ENCODE measurements around the gene TEDC2. TPM values are rescaled to one million over a fixed set of nuclear protein-coding genes. Genes with fewer than 3 reads are reported as not detected.

Gene TEDC2
- total RNA-seq, 1 donor from 2014 or later: 2.5 TPM

DNA sequence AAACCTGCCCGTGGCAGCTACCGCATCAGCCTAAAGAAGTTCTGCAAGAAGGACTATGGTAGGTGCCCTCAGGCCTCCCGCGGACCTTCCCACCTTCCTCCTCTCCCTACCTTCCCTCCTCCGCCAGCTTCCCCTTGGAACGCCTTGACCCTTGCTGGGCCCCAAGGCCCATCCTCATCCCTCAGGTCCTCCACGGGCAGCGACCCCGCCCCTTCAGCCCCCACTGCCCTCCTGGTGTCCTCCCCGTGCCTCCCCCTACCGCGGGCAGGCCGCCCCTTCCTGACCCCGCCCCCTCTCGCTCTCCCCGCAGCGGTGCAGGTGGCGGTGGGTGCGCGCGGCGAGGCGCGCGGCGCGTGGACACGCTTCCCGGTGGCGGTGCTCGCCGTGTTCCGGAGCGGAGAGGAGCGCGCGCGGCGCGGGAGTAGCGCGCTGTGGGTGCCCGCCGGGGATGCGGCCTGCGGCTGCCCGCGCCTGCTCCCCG is 13.6 kb downstream of the TEDC2 start:
- DNase-seq (ENCODE audit: extremely low spot score in 2 of 2): no peak
- Histone ChIP-seq H3K27ac (no peak overlapping the region), H3K4me1 (peaks cover 59% of the 10 kb centered on the region), H3K36me3 (no peaks in the 10 kb centered on the region), H3K27me3 (peaks cover 4% of the 10 kb centered on the region), H3K4me3 (peak overlapping the region; percentile 56 to 67), H3K9me3 (no peaks in the 10 kb centered on the region)
- TF ChIP-seq, protein P1, sequence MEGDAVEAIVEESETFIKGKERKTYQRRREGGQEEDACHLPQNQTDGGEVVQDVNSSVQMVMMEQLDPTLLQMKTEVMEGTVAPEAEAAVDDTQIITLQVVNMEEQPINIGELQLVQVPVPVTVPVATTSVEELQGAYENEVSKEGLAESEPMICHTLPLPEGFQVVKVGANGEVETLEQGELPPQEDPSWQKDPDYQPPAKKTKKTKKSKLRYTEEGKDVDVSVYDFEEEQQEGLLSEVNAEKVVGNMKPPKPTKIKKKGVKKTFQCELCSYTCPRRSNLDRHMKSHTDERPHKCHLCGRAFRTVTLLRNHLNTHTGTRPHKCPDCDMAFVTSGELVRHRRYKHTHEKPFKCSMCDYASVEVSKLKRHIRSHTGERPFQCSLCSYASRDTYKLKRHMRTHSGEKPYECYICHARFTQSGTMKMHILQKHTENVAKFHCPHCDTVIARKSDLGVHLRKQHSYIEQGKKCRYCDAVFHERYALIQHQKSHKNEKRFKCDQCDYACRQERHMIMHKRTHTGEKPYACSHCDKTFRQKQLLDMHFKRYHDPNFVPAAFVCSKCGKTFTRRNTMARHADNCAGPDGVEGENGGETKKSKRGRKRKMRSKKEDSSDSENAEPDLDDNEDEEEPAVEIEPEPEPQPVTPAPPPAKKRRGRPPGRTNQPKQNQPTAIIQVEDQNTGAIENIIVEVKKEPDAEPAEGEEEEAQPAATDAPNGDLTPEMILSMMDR (IDR thresholded peaks at IDR 0.05): no peak
- no peak for TF ChIP-seq POLR2A (IDR thresholded peaks at IDR 0.05)
- no peak for TF ChIP-seq POLR2AphosphoS5 (IDR thresholded peaks at IDR 0.05; ENCODE audit: insufficient read depth in 1 of 2, low read depth in 1 of 2)
- intact Hi-C loops (cut with DNase I): no loop called here

DNA sequence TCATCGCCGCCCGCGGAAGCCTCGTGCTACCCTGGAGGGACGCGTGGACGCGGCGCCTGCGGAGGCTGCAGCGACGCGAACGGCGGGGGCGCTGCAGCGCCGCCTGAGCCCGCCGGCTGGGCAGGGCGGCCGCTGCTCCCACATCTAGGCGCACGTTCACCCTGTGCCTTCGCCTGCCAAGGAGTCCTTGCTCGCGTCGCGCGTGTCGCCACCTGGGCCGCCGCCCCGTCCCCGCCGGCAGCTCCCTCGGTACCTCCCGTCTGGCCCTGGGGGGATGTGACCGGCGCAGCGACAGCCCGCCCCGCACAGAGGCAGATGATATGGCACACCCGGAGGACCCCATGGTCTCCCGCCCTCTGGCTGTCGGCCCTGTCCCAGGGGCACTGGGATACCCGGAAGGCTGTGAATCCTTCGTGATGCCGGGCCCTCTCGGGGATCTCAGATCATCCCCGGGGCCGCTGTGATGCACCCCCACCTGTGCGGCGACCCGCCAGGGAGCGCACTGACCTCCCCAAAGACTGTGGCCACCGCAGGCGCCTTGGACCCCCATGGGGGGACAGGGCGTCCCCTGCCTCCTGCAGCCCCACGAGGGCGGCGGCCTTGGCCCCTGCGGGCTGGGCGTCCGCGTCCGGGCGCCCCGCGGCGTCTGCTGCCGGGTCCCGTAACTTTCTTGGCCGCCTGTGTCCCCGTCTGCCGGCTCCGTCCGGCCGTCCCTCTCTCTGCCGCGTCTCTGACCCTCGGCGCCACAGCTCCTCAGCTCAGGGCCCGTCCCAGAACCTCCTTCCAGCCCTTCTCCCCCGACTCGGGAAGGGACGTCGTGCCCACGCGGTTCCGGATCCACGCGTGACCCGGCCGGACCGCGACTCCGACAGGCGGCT is 14.3 kb downstream of the TEDC2 start:
- no peak for DNase-seq (ENCODE audit: extremely low spot score in 2 of 2)
- peaks cover 51% of the 10 kb centered on the region for H3K4me1 ChIP-seq
- intact Hi-C loops (cut with DNase I): no loop called here

DNA sequence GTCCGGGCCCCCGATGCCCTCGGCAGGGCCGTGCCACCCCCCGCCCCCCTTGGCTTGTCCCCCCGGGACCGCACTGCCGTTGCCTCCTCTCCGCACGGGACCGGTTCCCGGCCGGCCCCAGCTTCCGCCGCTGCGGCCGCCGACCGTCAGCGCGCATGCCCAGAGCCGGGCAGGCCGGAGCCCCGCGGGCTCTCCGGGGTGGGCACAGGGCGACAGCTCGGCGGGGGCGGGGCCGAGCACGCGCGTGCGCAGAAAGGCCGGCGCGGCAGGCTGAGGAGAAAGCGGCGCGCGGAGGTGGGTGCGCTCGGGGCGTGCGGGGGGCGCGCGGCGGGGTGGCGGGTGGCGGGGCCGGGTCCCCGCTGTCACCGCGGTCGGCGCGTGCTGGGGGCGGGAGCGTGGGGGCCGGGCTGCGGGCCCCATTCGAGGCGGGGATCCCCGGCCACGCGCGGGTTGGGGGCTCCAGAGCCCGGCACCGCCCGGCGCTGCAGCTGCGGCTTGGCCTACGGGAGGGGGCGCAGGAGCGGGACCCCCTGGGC is 15.0 kb downstream of the TEDC2 start, which contains the start of gene TBC1D24:
Gene TBC1D24 (plus strand): TSS at position 251 of the 536 bp plus-strand sequence. CDS start 21,022 bp downstream, outside the sequence.
- peak in 1 of 2 donors; percentile 51 for TF ChIP-seq POLR2AphosphoS5 (IDR thresholded peaks at IDR 0.05; ENCODE audit: insufficient read depth in 1 of 2, low read depth in 1 of 2)
- TF ChIP-seq, protein P1 (IDR thresholded peaks at IDR 0.05): no peak
- peak in 1 of 2 donors; percentile 48 for TF ChIP-seq POLR2A (IDR thresholded peaks at IDR 0.05)
- no peak for DNase-seq (ENCODE audit: extremely low spot score in 2 of 2)
- Histone ChIP-seq H3K36me3 (no peaks in the 10 kb centered on the region), H3K4me1 (peaks cover 47% of the 10 kb centered on the region), H3K4me3 (peak within 1 kb of the TSS; percentile 56 to 67), H3K27me3 (peaks cover 4% of the 10 kb centered on the region), H3K27ac (peak within 1 kb of the TSS; percentile 79), H3K9me3 (no peaks in the 10 kb centered on the region)
- intact Hi-C loops (cut with DNase I): no loop called here

More for the DNA sequence above, 14.3 kb downstream of the TEDC2 start:
- TF ChIP-seq, protein P1 (IDR thresholded peaks at IDR 0.05): no peak
- TF ChIP-seq POLR2A (IDR thresholded peaks at IDR 0.05): no peak
- TF ChIP-seq POLR2AphosphoS5 (IDR thresholded peaks at IDR 0.05; ENCODE audit: insufficient read depth in 1 of 2, low read depth in 1 of 2): no peak
- Histone ChIP-seq H3K36me3 (no peaks in the 10 kb centered on the region), H3K9me3 (no peaks in the 10 kb centered on the region), H3K4me3 (peak overlapping the region; percentile 56 to 67), H3K27ac (peak overlapping the region; percentile 79), H3K27me3 (peaks cover 4% of the 10 kb centered on the region)

DNA sequence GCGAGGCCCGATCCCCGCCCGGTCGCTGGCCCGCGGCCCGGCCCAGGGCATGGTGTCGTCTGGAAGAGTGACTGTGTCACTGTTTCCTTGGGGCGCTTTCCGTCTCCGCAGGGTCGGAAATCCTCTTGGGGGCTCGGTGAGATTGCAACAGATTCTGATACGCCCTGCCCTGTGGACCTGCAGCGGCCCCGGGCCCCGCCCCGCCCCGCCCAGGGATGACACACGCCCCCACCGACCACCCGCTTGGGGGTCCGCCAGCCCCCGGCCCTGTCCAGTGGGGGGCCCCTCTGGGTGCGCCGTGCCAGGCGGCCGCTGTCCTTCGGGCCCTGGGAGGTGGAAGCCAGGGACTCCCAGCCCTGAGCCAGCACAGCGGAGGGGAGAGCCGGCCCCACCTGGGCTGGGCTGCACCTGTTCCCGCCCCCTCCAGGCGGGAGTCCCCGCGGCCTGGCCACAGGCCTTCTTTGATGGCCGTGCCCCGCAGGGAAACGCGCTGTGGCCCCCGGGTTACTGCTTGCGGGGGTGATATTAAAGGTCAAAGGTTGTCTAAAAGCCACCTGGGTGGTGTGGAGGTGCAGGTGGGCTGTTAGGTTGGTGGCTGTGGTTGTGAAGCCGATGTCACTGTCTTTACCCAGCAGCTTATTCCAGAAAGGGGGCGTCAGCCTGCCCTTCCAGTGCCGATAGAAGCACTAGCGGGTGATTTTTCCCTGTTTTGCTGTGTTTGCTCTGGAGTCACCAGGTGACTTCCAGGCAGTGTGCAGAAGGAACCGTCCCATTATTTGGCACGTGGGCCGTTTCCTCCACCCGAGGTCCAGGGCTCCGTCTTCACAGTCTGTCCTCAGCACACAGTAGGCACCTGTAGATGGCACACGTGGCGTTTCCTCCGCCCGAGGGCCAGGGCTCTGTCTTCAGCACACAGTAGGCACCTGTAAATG is 15.8 kb downstream of the TEDC2 start:
- H3K27ac ChIP-seq: peak overlapping the region; percentile 79
- peaks cover 39% of the 10 kb centered on the region for H3K4me1 ChIP-seq

More for the DNA sequence above, 15.8 kb downstream of the TEDC2 start:
- Histone ChIP-seq H3K9me3 (no peaks in the 10 kb centered on the region), H3K36me3 (no peaks in the 10 kb centered on the region), H3K4me3 (peak overlapping the region; percentile 56 to 67), H3K27me3 (peaks cover 4% of the 10 kb centered on the region)
- TF ChIP-seq POLR2A (IDR thresholded peaks at IDR 0.05) (no peak), POLR2AphosphoS5 (IDR thresholded peaks at IDR 0.05; ENCODE audit: insufficient read depth in 1 of 2, low read depth in 1 of 2) (no peak)
- TF ChIP-seq, protein P1 (IDR thresholded peaks at IDR 0.05): no peak
- intact Hi-C loops (cut with DNase I): no loop called here
- DNase-seq (ENCODE audit: extremely low spot score in 2 of 2): no peak

Data from vagina (tissue), 2 donors.